ENCODE measurements around the gene CUZD1.

The CUZD1 gene

GRCh38 chr10:122795924-122796323 lies 49.7 kb downstream of the CUZD1 start:
- no peak overlapping the region for H3K4me3 ChIP-seq (ENCODE audit: low read depth, low read length)
- no peak for DNase-seq (ENCODE audit: low read depth, low spot score)
- no peak for TF ChIP-seq CTCF (IDR thresholded peaks at IDR 0.05; ENCODE audit: low read depth, low read length)
- in situ Hi-C loops (cut with HindIII; ENCODE audit: low sequenced_read_pairs), result no loop called here

GRCh38 chr10:122786269-122786668 lies 59.4 kb downstream of the CUZD1 start:
- H3K4me3 ChIP-seq (ENCODE audit: low read depth, low read length), result no peak overlapping the region
- in situ Hi-C loops (cut with HindIII; ENCODE audit: low sequenced_read_pairs), result no loop called here
- no peak for TF ChIP-seq CTCF (IDR thresholded peaks at IDR 0.05; ENCODE audit: low read depth, low read length)
- DNase-seq (ENCODE audit: low read depth, low spot score), result peak; percentile 10

- TF ChIP-seq CTCF (IDR thresholded peaks at IDR 0.05; ENCODE audit: low read depth, low read length), result no peak
- no peak overlapping the region for H3K4me3 ChIP-seq (ENCODE audit: low read depth, low read length)
- in situ Hi-C loops (cut with HindIII; ENCODE audit: low sequenced_read_pairs), result no loop called here
- DNase-seq (ENCODE audit: low read depth, low spot score), result no peak
These were observed 62.7 kb downstream of the CUZD1 start for GRCh38 chr10:122782911-122783310.
